ENCODE results near the gene DNASE1L1. TPM values are rescaled to one million over a fixed set of nuclear protein-coding genes. Genes with fewer than 3 reads are reported as not detected.

The DNASE1L1 gene
- total RNA-seq, 2 experiments from 2014 or later: 9.4 to 10.3 TPM

DNA sequence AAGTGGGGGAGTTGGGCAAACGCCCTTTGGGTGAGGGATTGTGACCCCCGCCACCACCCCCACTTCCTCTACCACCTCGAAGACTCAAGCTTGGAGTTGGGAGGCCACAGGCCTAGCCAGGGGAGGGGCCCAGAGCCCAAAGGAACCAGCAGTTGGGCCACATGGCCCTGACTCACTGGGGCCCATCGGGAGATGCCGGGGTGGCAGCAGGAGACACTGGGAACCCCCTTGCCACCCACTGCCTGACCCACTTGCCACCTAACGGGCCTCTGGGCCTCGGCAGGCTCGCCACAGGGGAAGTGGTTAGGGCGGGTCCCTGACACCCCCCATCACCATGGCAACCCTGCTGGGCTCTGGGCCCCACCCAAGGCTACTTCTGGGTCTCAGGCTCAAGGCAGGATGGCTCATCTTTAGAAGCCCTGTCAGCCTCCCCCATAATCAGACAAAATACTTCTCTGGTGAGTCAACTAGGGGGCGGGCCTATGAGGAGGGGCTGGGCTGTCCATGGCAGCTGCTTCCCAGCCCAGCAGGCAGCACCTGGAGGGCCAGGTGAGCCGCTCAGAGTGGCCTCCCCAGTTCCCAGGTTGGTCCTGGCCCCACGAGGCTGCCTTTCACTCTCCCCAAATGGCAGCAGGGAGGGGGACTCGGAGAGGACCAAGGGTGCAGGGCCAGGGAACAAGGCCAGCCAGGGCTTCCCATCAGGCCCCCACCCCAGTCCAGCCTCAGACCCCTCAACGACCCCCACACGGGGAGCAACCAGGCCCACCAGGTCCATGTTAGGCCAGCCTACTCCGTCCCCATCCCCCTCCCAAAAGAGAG is 40.2 kb downstream of the DNASE1L1 start:
- DNase-seq (peak; percentile 96), ATAC-seq (peak; percentile 66)
- TF ChIP-seq, protein P1, sequence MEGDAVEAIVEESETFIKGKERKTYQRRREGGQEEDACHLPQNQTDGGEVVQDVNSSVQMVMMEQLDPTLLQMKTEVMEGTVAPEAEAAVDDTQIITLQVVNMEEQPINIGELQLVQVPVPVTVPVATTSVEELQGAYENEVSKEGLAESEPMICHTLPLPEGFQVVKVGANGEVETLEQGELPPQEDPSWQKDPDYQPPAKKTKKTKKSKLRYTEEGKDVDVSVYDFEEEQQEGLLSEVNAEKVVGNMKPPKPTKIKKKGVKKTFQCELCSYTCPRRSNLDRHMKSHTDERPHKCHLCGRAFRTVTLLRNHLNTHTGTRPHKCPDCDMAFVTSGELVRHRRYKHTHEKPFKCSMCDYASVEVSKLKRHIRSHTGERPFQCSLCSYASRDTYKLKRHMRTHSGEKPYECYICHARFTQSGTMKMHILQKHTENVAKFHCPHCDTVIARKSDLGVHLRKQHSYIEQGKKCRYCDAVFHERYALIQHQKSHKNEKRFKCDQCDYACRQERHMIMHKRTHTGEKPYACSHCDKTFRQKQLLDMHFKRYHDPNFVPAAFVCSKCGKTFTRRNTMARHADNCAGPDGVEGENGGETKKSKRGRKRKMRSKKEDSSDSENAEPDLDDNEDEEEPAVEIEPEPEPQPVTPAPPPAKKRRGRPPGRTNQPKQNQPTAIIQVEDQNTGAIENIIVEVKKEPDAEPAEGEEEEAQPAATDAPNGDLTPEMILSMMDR (IDR thresholded peaks at IDR 0.05): no peak
- Mint-ChIP-seq H3K4me3 (peak overlapping the region; percentile 96), H3K4me1 (ENCODE audit: low read depth) (peaks cover 25% of the 10 kb centered on the region), H3K36me3 (ENCODE audit: low read depth) (peaks cover 38% of the 10 kb centered on the region), H3K27me3 (no peaks in the 10 kb centered on the region), H3K27ac (peak overlapping the region; percentile 83), H3K9me3 (no peaks in the 10 kb centered on the region)
- ChIA-PET POLR2A (interaction anchor here (0.7 to 2.8 kb wide), 8 partner anchors 9 to 398 kb away, joined by 3 to 18 read pairs (median 4); partner anchors contain the start of gene RPL10), CTCF (interaction anchor here (1.0 kb wide), 1 partner anchor 165 kb away, joined by 3 read pairs; no protein-coding TSS in a partner anchor)
- intact Hi-C loops (cut with micrococcal nuclease): no loop called here

DNA sequence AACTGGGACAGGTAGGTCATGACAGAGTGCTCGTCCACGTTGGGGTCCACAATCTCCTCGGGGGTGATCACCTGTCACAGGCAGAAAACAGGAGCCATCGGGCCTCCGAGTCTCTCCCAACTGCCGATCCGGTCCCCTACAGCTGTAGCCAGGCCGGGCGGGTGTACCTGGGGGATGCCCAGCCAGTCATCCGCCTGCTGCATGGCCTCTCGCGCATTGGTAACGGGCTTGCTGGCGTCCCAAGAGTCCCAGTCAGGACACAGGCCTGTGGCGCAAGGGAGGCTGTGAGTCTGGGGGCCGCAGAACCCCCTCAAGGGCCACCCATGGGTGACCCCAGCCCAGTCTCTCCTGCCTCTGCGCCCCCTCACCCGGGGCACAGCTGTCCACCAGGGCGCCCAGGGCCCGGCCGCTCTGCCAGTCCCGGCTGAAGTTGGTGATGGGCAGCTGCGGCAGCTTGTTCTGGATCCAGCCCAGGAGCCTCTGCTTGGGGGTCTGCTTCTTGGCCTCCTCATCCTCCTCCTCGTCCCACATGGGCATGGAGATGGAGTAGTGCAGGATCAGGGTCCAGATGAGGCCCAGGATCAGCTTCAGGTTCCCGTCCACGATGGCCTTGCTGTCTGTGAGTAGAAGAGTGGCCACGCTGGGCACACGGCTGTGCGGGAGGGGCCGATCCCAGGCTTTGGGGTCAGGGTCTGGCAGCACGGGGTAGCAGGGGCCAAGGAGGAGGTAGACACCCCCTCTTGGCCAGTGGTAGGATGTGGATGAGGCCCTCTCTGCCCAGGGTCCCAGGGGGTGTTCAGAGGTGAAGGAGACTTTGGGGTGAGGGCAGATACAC is 41.4 kb downstream of the DNASE1L1 start:
- TF ChIP-seq, protein P1 (IDR thresholded peaks at IDR 0.05): no peak
- intact Hi-C loops (cut with micrococcal nuclease): no loop called here
- Mint-ChIP-seq H3K9me3 (no peaks in the 10 kb centered on the region), H3K4me1 (ENCODE audit: low read depth) (peaks cover 18% of the 10 kb centered on the region), H3K27ac (peak overlapping the region; percentile 83), H3K36me3 (ENCODE audit: low read depth) (peaks cover 43% of the 10 kb centered on the region), H3K4me3 (peak overlapping the region; percentile 70), H3K27me3 (no peaks in the 10 kb centered on the region)
- ATAC-seq (no peak), DNase-seq (no peak)
- CTCF ChIA-PET: interaction anchor here (1.0 kb wide), 1 partner anchor 166 kb away, joined by 3 read pairs; no protein-coding TSS in a partner anchor
- POLR2A ChIA-PET: interaction anchor here (0.7 to 2.8 kb wide), 8 partner anchors 7 to 63 kb away, joined by 3 to 18 read pairs (median 4); partner anchors contain the start of gene RPL10

DNA sequence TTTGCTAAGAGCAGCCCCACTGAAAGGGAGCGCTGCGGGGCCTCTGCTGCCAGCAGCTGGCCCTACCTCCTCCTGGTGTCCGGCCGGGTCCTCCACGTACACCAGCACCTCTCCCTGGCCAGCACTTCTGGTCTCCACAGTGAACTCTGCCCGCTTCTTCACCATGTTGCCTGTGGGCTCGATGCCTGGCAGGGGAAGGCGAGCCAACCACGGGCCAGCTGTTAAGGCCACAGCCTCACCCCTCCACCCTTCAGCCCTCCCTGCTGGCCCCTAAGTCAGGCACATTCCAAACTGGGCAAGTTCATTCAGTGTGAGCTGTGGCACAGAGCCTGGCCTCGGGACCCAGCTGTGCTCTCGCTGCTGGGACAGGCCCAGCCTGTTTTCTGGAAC is 42.4 kb downstream of the DNASE1L1 start:
- Mint-ChIP-seq H3K27ac (no peak overlapping the region), H3K4me1 (ENCODE audit: low read depth) (peaks cover 13% of the 10 kb centered on the region), H3K4me3 (no peak overlapping the region), H3K27me3 (no peaks in the 10 kb centered on the region), H3K9me3 (no peaks in the 10 kb centered on the region), H3K36me3 (ENCODE audit: low read depth) (peaks cover 45% of the 10 kb centered on the region)
- no peak for DNase-seq
- ChIA-PET CTCF (no interaction called here), POLR2A (interaction anchor here (1.3 to 1.8 kb wide), 2 partner anchors 11 to 17 kb away, joined by 3 to 7 read pairs; no protein-coding TSS in a partner anchor)
- TF ChIP-seq, protein P1 (IDR thresholded peaks at IDR 0.05): no peak
- ATAC-seq: no peak
- intact Hi-C loops (cut with micrococcal nuclease): no loop called here

DNA sequence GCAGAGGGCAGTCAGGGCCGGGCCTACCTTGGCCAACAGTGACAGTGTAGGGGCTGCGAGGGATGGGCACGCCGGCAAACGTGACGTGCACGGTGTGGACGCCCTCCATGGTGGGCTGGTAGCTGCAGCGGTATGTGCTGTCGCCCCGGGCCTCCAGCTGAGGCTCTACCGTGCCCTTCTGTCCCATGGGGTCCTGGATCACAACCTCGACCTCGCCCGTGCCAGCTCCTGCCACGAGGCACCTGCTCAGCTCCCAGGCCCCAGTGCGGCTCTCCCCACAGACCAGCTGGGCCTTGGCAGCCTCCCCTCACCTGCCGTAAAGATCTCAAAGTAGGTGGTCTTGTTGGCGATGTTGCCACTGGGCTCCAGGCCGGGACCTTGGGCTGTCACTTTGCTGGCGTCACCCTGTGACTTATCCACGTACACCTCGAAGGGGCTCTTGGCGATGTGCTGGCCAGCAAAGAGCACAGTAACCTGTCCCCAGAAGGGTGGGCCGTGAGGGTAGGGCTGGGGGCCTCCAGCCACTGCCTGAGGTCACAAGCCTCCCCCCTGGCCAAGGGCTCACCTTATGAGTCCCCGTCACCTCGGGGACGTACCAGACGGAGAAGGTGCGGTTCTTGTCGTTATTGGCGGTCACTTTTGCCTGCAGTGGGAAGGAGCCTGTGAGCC is 42.9 kb downstream of the DNASE1L1 start:
- ChIA-PET CTCF (no interaction called here), POLR2A (interaction anchor here (0.7 to 1.5 kb wide), 3 partner anchors 12 to 16 kb away, joined by 3 to 6 read pairs (median 4); no protein-coding TSS in a partner anchor)
- intact Hi-C loops (cut with micrococcal nuclease): no loop called here
- ATAC-seq (no peak), DNase-seq (no peak)
- H3K27me3 Mint-ChIP-seq: no peaks in the 10 kb centered on the region
- no peak overlapping the region for H3K27ac Mint-ChIP-seq
- no peak overlapping the region for H3K4me3 Mint-ChIP-seq
- H3K9me3 Mint-ChIP-seq: no peaks in the 10 kb centered on the region
- peaks cover 49% of the 10 kb centered on the region for H3K36me3 Mint-ChIP-seq (ENCODE audit: low read depth)
- H3K4me1 Mint-ChIP-seq (ENCODE audit: low read depth): peaks cover 13% of the 10 kb centered on the region
- TF ChIP-seq, protein P1 (IDR thresholded peaks at IDR 0.05): no peak
